ENCODE results near the gene C1QTNF6. TPM values are rescaled to one million over a fixed set of nuclear protein-coding genes. Genes with fewer than 3 reads are reported as not detected.

Gene C1QTNF6
- total RNA-seq, 1 donor from 2014 or later, result 7.7 TPM

DNA sequence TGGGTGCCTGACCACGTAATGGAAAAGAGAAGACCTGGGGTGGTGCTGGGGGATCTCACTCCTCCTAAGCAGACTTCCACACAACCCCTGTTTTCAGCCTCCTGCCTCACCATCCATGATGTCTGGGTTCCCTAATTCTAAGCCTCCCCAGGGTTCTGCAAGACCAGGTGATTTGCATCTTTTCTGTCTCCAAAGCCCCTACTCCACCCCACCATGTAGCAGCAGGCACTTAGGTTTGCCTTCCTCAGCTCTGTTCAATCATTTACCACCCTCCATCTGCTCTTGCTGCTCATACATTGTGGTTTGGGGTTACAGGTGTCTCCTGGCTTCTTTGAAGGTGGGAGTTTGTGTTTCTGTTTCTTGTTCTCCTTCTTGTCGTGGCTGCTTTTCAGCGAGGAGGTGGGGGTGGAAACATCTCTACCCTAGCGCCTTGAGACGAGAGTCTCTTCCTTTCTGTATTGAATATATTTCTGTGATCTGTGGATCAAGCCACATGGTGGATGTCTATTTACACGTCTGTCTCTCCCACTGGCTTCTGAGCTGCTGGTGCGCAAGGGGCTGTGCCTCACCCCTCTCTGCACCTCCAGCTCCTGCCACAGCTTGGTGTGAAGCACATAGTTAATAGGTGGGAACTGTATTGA lies 30.8 kb upstream of the C1QTNF6 start:
- peak overlapping the region; percentile 80 for H3K27ac Mint-ChIP-seq
- H3K4me3 Mint-ChIP-seq (ENCODE audit: low read depth), result peak overlapping the region; percentile 66
- intact Hi-C loops (cut with micrococcal nuclease), result loop anchor here (2.0 kb wide), 1 partner anchor 20 kb away; no protein-coding TSS in a partner anchor
- peaks cover 16% of the 10 kb centered on the region for H3K9me3 Mint-ChIP-seq
- peaks cover 65% of the 10 kb centered on the region for H3K4me1 Mint-ChIP-seq (ENCODE audit: low read depth)
- DNase-seq (ENCODE audit: low spot score), result peak; percentile 70
- H3K27me3 Mint-ChIP-seq (ENCODE audit: low read depth), result no peaks in the 10 kb centered on the region
- H3K36me3 Mint-ChIP-seq (ENCODE audit: low read depth), result peaks cover 42% of the 10 kb centered on the region

DNA sequence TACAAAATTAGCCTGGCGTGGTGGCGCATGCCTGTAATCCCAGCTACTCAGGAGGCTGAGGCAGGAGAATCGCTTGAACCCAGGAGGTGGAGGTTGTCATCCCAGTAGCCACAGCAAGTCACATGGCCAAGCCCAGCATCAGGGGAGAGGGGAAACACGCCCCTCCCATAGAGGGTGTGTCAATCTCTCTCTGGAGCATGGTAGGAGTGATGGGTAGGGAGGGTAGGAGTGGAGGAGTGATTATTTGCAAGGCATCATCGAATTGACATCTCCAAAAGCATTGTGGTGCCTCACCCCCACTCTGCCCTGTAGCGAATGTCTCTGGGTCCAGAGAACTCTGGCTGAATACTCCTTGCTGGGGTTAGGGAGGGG lies 30.3 kb upstream of the C1QTNF6 start:
- Mint-ChIP-seq H3K9me3 (peaks cover 16% of the 10 kb centered on the region), H3K36me3 (ENCODE audit: low read depth) (peaks cover 36% of the 10 kb centered on the region), H3K4me3 (ENCODE audit: low read depth) (peak overlapping the region; percentile 66), H3K27ac (no peak overlapping the region), H3K27me3 (ENCODE audit: low read depth) (no peaks in the 10 kb centered on the region), H3K4me1 (ENCODE audit: low read depth) (peaks cover 60% of the 10 kb centered on the region)
- intact Hi-C loops (cut with micrococcal nuclease), result loop anchor here (2.0 kb wide), 1 partner anchor 20 kb away; no protein-coding TSS in a partner anchor
- DNase-seq (ENCODE audit: low spot score), result no peak

DNA sequence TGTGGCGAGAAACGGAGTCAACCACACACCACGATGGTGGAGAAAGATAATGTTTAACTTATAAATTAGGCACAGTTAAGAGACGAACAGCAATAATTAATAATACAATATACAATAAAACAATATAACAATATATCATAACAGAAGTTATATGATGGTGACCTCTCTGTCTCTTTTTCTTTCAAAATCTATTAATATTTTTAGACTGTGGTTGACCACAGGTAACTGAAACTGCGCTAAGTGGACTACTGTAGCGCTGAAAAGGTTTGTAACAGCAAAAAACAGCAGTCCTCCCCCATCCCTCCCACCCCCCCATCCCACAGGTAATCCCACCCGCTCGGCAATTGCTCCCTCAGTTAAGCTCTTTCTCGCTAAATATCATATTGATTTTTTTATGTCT lies 27.8 kb upstream of the C1QTNF6 start:
- Mint-ChIP-seq H3K27ac (no peak overlapping the region), H3K36me3 (ENCODE audit: low read depth) (peaks cover 12% of the 10 kb centered on the region), H3K9me3 (peaks cover 3% of the 10 kb centered on the region)

DNA sequence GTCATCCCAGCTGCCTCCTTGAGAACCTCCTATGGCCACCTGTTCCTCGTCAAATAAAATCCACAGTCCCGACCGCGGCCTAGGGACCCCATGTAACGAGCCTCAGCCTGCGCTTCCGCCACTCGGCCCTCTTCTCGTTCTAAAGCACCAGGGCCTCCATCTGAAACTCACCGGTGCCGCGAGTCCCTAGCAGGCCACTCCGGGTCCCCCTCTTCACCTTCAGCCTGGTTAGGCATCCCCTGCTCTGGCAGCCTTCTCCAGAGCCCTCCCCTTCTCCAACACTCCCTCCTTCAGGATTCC lies 26.6 kb upstream of the C1QTNF6 start:
- DNase-seq (ENCODE audit: low spot score), result no peak

More for the DNA sequence above, 27.8 kb upstream of the C1QTNF6 start:
- intact Hi-C loops (cut with micrococcal nuclease), result no loop called here
- no peak for DNase-seq (ENCODE audit: low spot score)
- Mint-ChIP-seq H3K4me3 (ENCODE audit: low read depth) (no peak overlapping the region), H3K27me3 (ENCODE audit: low read depth) (no peaks in the 10 kb centered on the region), H3K4me1 (ENCODE audit: low read depth) (peaks cover 40% of the 10 kb centered on the region)

DNA sequence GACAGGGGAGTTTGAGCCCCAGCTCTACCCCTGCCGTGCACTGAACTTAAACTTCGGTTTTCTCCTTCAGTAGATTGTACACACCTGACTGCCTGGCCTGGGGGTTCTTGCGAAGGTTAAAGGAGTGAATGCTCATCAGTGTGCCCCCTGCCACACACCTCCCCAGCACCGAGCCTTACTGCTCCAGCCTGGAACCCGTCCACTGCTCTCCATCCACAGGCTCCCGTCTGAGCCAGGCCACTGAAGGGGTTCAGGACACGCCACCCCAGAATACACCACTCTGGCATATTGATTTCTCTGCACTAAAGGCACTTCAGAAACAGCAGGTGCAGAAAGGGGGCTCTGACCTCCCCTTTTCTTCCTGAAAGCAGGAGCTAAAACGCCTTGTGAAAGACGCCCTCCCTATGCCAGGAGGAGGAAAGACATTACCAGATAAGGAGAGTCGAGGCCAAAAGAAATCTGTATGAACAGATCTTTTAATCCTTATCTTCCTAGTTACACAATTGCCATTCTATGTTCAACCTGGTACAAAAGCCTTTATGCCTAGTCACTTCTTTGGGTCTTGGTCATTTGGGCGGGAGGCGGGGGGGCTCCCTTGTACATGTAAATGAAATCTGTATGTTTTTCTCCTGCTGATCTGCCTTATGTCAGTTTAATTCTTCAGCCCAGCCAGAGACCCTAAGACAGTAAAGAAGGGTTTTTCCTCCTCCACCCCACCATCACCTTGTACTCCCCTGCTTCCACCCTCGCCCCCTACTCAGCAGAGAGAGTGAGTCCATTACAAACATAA lies 26.1 kb upstream of the C1QTNF6 start:
- intact Hi-C loops (cut with micrococcal nuclease), result no loop called here
- Mint-ChIP-seq H3K36me3 (ENCODE audit: low read depth) (peaks cover 3% of the 10 kb centered on the region), H3K9me3 (no peaks in the 10 kb centered on the region), H3K27me3 (ENCODE audit: low read depth) (no peaks in the 10 kb centered on the region), H3K4me1 (ENCODE audit: low read depth) (peaks cover 22% of the 10 kb centered on the region), H3K27ac (no peak overlapping the region), H3K4me3 (ENCODE audit: low read depth) (no peak overlapping the region)
- DNase-seq (ENCODE audit: low spot score), result no peak

More for the DNA sequence above, 26.6 kb upstream of the C1QTNF6 start:
- intact Hi-C loops (cut with micrococcal nuclease), result no loop called here
- no peaks in the 10 kb centered on the region for H3K9me3 Mint-ChIP-seq
- peaks cover 4% of the 10 kb centered on the region for H3K36me3 Mint-ChIP-seq (ENCODE audit: low read depth)
- no peak overlapping the region for H3K4me3 Mint-ChIP-seq (ENCODE audit: low read depth)
- H3K27ac Mint-ChIP-seq, result no peak overlapping the region
- no peaks in the 10 kb centered on the region for H3K27me3 Mint-ChIP-seq (ENCODE audit: low read depth)
- peaks cover 28% of the 10 kb centered on the region for H3K4me1 Mint-ChIP-seq (ENCODE audit: low read depth)

DNA sequence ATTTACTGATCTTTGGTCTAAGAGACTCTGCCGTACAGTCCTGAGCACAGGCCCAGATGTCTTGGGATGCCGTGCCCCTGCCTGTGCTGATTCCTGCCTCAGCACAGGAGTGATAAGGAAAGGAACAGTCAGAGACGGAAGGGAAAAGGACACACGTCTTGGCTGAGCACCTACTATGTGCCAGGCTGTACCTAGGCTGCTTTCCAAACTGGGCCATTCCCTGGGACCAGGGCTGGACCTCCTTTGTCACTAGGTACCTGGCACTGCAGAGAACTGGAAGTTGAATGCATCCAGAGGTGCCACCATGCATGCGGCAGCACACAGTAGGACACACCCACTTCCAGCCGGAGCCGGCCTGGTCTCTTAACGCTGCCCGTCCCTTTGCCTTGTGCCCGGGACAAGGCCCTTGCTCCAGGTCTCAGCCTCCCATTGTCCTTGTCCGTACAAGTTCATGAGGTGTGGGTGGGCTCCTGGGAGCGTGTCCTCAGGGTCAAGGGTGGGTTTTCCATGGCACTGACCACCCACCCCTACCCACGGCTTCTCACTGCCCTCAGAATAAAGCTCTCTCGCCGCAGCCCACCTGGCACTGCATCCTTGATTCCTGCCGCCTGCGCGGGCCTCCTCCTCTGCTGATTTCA lies 25.3 kb upstream of the C1QTNF6 start:
- intact Hi-C loops (cut with micrococcal nuclease), result no loop called here
- Mint-ChIP-seq H3K4me1 (ENCODE audit: low read depth) (peaks cover 15% of the 10 kb centered on the region), H3K9me3 (no peaks in the 10 kb centered on the region), H3K27me3 (ENCODE audit: low read depth) (no peaks in the 10 kb centered on the region), H3K4me3 (ENCODE audit: low read depth) (no peak overlapping the region), H3K27ac (no peak overlapping the region), H3K36me3 (ENCODE audit: low read depth) (peaks cover 3% of the 10 kb centered on the region)
- DNase-seq (ENCODE audit: low spot score), result no peak

DNA sequence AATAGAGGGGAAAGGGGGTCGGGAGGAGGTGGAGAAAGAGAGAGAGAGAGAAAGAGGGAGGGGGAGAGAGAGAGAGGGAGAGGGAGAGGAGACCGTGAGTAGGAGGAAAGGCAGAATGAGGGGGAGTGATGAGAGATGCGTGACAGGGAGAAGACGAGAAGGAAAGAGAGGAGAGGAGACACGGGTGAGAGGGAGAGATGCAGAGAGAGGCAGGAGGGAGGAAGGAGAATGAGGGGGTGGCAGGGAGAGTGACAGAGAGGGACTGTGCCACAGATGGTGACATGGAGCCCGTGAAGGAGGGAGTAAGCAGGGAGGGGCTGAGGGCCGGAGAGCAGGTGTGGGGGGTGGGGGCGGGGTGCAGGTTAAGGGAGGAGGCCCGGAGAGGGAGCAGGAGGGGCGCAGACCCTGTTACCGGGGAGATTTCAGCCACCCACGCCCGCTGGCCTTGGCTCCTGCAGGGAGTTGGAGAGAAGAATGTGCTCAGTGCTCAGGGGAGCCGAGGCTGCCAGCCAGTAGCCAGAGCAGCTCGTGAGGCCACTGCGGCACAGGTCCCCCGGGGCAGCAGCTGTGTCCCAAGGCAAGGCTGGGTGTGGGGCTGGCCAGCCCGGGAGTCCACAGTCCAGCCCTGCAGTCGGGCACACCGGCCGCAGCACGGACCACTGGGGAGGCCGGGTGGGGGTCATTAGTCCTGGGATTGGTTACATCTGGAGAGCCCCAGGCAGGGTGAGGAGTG lies 24.3 kb upstream of the C1QTNF6 start, which contains the start of gene SSTR3:
TSS of gene SSTR3 (minus strand) at position 304 of the 733 bp plus-strand sequence. CDS start 4,674 bp downstream, outside the sequence.
- H3K4me1 Mint-ChIP-seq (ENCODE audit: low read depth), result peaks cover 10% of the 10 kb centered on the region
- H3K27ac Mint-ChIP-seq, result no peak within 1 kb of the TSS

DNA sequence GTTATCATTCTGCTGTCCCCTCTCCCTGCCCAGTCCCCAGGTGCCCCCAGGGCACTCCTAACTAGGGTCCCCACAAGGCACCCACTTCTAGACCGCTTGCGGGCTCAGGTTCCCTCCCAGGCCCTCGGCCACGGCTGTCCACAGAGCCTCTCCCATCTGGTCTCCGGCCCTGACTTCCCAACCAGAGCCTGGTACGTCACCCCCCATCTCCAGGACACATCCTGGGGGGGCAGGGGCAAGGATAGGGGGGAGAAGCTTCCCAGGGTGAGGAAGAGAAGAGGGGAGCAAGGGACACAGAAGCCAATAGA lies 23.8 kb upstream of the C1QTNF6 start:
- Mint-ChIP-seq H3K27me3 (ENCODE audit: low read depth) (no peaks in the 10 kb centered on the region), H3K4me3 (ENCODE audit: low read depth) (no peak overlapping the region), H3K27ac (no peak overlapping the region), H3K36me3 (ENCODE audit: low read depth) (no peaks in the 10 kb centered on the region), H3K9me3 (no peaks in the 10 kb centered on the region), H3K4me1 (ENCODE audit: low read depth) (peaks cover 10% of the 10 kb centered on the region)
- intact Hi-C loops (cut with micrococcal nuclease), result no loop called here
- DNase-seq (ENCODE audit: low spot score), result no peak

More for the DNA sequence above, 24.3 kb upstream of the C1QTNF6 start, which contains the start of gene SSTR3:
- no peaks in the 10 kb centered on the region for H3K9me3 Mint-ChIP-seq
- H3K36me3 Mint-ChIP-seq (ENCODE audit: low read depth), result no peaks in the 10 kb centered on the region
- DNase-seq (ENCODE audit: low spot score), result no peak
- no peaks in the 10 kb centered on the region for H3K27me3 Mint-ChIP-seq (ENCODE audit: low read depth)
- H3K4me3 Mint-ChIP-seq (ENCODE audit: low read depth), result no peak within 1 kb of the TSS
- intact Hi-C loops (cut with micrococcal nuclease), result no loop called here

DNA sequence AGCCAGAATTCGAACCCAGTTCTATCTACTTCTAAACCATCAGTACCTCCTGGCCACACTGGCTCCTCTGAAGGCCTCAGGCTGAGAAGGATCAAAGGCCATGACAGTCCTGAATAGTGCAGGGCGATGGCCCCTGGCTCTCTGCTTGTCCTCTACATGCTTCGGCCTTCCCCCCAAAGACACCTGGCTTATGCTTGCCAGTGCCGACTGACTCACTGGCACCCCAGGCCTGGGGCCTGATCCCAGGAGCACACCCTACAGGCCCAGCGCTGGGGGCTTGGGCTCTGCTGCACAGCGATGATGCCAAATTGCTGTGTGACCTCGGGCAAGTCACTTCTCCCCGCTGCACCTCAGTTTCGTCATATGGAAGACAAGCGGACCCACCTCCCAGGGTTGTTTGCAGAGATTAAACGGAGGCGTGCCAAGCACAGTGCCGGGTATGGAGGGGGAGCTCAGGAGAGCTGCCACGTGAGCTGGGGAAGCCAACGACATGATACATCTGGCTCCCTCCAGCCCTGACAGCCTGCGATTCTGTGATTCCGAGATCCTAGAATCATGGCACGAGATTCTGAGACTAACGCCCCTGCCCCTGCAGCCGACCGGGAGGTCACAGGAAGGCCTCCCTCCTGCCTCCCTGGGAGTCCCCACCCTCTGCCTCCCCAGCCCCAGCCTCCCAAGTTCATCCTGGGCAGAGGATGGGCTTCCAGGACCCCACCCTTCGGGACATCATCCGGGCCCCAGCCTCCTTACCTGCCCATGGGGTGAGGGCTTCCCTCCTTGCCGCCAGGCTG lies 23.2 kb upstream of the C1QTNF6 start:
- DNase-seq (ENCODE audit: low spot score), result no peak
- H3K36me3 Mint-ChIP-seq (ENCODE audit: low read depth), result no peaks in the 10 kb centered on the region
- no peak overlapping the region for H3K27ac Mint-ChIP-seq
- H3K27me3 Mint-ChIP-seq (ENCODE audit: low read depth), result no peaks in the 10 kb centered on the region
- H3K9me3 Mint-ChIP-seq, result no peaks in the 10 kb centered on the region
- intact Hi-C loops (cut with micrococcal nuclease), result no loop called here
- no peak overlapping the region for H3K4me3 Mint-ChIP-seq (ENCODE audit: low read depth)
- peaks cover 9% of the 10 kb centered on the region for H3K4me1 Mint-ChIP-seq (ENCODE audit: low read depth)

DNA sequence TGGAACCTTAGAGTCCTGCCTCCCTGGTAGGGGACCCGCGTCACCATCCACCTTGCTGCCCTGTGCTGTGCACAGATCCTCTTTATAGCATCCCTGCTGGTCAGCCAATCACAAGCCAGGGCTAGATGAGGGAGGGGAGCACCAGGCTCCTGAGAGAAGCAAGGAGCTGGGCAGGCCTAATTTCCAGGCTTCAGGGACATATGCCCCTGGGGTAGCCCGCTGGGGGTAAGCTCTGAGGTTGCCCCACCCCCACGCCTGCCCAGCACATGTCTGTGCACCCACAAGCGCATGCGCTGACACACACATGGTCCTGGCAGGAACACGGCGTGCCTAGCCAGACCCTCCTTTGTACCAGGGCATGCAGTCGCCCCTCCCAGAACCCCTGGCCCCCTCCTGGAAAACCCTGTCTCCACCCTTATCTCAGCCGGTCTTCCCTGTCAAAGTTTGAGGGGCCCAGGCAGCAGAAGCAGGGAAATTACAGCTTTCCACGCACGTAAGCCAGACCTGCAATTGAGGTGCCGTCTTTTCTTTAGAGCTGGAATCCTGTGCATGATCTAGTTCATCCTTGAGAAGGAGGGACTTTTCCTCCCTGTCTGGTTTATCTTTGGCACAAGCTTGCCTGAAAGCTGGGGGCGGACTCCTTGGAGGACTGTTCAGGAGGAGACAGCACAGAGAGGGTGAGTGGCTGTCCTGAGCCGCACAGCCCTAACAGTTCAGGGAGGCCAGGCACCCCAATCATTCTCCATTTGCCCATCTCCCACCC lies 22.2 kb upstream of the C1QTNF6 start:
- H3K9me3 Mint-ChIP-seq, result no peaks in the 10 kb centered on the region
- H3K4me1 Mint-ChIP-seq (ENCODE audit: low read depth), result peaks cover 3% of the 10 kb centered on the region
- no peak overlapping the region for H3K27ac Mint-ChIP-seq

DNA sequence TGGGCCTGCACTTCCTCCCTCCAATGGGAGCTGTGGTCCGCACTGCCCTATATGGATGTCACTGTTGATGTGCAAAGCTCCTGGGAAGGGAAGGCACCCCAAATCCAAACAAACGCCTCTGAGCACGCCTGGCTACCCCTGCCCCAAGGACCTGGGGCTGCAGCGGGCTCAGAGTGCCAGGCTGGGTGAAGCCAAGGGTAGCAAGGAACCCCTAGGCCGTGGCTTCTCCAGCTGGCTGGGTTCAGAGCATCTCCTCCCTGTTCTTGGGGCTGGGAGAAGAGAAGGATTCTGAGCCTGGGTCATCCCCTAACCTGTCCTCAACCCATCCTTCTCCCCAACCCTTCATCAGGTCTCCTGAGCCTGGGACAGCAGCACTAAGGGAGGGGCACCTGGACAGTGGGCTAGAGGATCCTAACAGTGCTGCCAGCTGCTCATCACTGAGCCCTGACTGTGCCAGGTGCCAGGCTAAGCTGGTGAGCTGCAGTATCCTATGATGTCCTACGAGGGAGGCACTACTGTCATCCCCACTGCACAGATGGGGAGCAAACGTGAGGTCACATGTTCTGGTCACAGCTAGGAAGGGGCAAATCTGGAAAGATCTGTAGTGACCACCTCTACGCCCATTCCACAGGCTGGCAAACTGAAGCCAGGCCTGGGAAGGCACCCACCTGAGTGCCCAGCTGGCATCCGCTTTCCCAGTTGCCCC lies 21.2 kb upstream of the C1QTNF6 start:
- Mint-ChIP-seq H3K4me3 (ENCODE audit: low read depth) (no peak overlapping the region), H3K4me1 (ENCODE audit: low read depth) (peaks cover 3% of the 10 kb centered on the region), H3K9me3 (no peaks in the 10 kb centered on the region), H3K36me3 (ENCODE audit: low read depth) (no peaks in the 10 kb centered on the region), H3K27ac (no peak overlapping the region), H3K27me3 (ENCODE audit: low read depth) (no peaks in the 10 kb centered on the region)
- DNase-seq (ENCODE audit: low spot score), result no peak
- intact Hi-C loops (cut with micrococcal nuclease), result no loop called here

More for the DNA sequence above, 22.2 kb upstream of the C1QTNF6 start:
- no peak for DNase-seq (ENCODE audit: low spot score)
- Mint-ChIP-seq H3K36me3 (ENCODE audit: low read depth) (no peaks in the 10 kb centered on the region), H3K4me3 (ENCODE audit: low read depth) (no peak overlapping the region), H3K27me3 (ENCODE audit: low read depth) (no peaks in the 10 kb centered on the region)
- intact Hi-C loops (cut with micrococcal nuclease), result no loop called here

Measured in activated T-helper 2 cell treated with anti-CD3 and anti-CD28 coated beads, Interferon-gamma antibody, Interleukin-2, Interleukin-4, amounts not matched to agents 10 μg/mL and 5 μg/mL and 100 μg/mL, durations not matched to agents 14 hours and 24 hours and 36 hours (primary cell).